GM12874 (cell line): ENCODE results near the gene RETREG2.
A peak's percentile ranks its signal among the peaks of the same experiment; 100 is the strongest.

Experiments used
- CTCF ChIP-seq: IDR thresholded peaks from 2 replicates; pipeline ENCODE4 v1.5.1; 2011; ENCODE audit warnings: low read depth, mild to moderate bottlenecking, control low read depth, low read length, moderate library complexity; ENCODE audit not compliant: insufficient read depth

RETREG2 gene

GRCh38 chr2:219177552-219178376 is at the start of gene RETREG2:
Gene RETREG2 (plus strand): TSS chr2:219178275. CDS start chr2:219178353, 78 bp downstream.
- peak; percentile 64 for TF ChIP-seq CTCF

DNA sequence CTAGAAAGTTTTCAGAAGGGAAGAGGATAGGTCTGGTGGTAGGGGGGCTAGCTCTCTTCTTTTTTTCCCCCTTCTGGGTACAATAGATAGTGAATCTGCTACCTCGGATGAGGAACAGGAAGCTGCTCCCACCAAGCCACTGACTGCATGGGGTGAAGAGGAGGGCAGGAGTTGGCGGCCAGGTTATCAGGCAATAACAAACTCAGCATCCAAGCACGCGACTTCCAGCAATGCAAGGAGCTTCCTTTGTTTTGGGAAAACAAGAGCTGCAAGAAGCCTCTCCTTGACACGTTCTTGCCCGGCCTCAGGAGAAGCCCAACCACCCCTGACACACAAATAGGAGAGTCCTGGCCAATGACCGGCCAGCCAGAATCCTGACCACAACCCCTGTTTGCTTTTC is 49.7 kb upstream of the RETREG2 start:
- TF ChIP-seq CTCF, result no peak

- no peak for TF ChIP-seq CTCF
These were observed 48.5 kb upstream of the RETREG2 start for GRCh38 chr2:219129589-219129988.

GRCh38 chr2:219131327-219131726 is 46.7 kb upstream of the RETREG2 start:
- no peak for TF ChIP-seq CTCF

GRCh38 chr2:219131744-219132143 is 46.3 kb upstream of the RETREG2 start:
- no peak for TF ChIP-seq CTCF

- TF ChIP-seq CTCF, result no peak
These were observed 44.1 kb upstream of the RETREG2 start for GRCh38 chr2:219133976-219134375.

DNA sequence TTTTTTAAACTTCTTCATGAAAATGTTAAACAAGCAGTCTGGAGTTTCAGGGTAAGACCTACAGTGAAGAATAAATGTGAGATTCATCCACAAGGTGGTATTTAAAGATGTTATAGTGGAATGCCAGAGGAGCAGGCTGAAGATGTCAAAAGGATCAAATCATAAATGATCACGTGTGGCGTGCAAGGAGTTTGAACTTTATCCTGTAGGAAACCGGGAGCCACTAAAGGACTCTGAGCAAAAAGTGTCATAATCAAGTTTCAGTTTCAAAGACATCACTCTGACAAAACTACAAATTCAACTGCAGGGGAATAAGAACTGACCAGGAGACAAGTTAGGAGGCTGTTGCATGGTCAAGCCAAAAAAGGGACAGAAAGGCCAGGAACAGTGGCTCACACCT is 37.4 kb upstream of the RETREG2 start:
- no peak for TF ChIP-seq CTCF
